GM21619 (cell line): ENCODE data around the gene HSFX3.
"Not testable (repeated sequence)": the region's sequence is repeated elsewhere in the genome, so short reads cannot be mapped to it uniquely, and the experiment has no call there.

Experiments
- ATAC-seq: cut with Tn5 transposase; IDR thresholded peaks from one replicate; pipeline ENCODE4 v1.9.1; 2021; ENCODE audit not compliant: unreplicated experiment

The HSFX3 gene

GRCh38 chrX:149518236-149518635, 31.5 kb downstream of the HSFX3 start:
- ATAC-seq: no peak

DNA sequence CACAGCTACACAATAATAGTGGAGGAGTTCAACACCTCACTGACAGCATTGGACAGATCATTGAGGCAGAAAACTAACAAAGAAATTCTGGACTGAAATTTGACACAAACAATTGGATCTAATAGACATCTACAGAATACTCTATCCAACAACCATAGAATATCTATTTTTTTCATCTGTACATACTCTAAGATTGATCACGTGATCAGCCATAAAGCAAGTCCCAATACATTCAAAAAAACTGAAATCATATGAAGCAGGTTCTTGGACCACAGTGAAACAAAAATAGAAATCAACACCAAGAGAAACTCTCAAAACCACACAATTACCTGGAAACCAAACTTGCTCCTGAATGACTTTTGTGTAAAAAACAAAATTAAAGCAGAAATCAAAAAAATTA, 32.4 kb downstream of the HSFX3 start:
- no peak for ATAC-seq

GRCh38 chrX:149516604-149517003, 33.1 kb downstream of the HSFX3 start:
- ATAC-seq: no peak

- no peak for ATAC-seq
These were observed 33.6 kb downstream of the HSFX3 start for GRCh38 chrX:149515954-149516602.

GRCh38 chrX:149513825-149514428, 35.8 kb downstream of the HSFX3 start:
- ATAC-seq: no peak

DNA sequence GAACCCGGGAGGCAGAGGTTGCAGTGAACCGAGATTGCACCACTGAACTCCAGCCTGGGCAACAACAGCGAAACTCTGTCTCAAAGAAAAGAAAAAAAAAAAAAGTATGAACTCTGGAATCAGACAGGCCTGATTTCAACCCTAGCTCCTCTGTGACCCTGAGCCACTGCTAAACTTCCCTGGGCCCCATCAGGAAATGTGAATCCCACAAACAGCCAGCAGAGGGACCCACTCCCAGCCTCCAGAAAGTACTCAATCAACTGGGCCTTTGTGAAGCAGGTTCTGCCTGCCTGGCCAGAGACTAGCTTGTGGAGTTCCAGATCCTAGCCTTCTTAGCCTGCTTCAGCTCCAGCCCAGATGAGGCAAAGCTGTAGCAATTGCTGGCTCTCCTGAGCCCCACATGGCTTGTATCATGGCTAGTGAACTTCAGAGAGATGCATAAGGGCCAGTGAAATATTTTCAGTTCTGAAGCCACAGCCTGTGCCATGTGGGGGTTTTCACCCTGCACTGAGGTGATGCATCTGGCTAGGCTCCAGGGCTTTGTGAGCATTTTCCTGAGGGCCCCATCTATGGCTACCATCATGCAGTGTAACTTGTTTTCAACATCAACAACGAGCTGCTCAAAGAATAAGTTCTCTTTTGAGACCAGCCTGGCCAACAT, 37.4 kb downstream of the HSFX3 start:
- peak; percentile 79 for ATAC-seq

DNA sequence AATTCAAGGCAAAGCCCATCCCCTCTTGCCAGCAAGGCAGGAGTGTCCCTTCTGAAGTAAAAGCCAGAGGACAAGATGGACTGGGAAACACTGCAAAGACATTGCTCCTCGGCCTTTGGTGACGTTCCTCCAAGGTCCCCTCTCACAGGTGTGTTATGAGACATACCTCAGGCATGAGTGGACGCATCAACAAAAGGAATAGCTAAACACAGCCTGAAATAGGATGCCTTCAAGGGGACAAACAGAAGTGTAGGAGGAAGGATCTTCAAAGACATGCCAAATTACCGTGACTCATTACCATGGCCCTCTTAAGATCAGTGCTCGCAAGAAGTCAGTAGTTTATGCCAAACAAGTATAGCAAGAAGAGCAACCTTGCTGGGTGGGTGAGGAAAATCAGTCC, 38.6 kb downstream of the HSFX3 start:
- no peak for ATAC-seq

GRCh38 chrX:149510386-149510785, 39.3 kb downstream of the HSFX3 start:
- no peak for ATAC-seq

- ATAC-seq: no peak
These were observed 41.3 kb downstream of the HSFX3 start for GRCh38 chrX:149508467-149508866.

GRCh38 chrX:149506349-149506748, 43.4 kb downstream of the HSFX3 start:
- ATAC-seq: no peak

DNA sequence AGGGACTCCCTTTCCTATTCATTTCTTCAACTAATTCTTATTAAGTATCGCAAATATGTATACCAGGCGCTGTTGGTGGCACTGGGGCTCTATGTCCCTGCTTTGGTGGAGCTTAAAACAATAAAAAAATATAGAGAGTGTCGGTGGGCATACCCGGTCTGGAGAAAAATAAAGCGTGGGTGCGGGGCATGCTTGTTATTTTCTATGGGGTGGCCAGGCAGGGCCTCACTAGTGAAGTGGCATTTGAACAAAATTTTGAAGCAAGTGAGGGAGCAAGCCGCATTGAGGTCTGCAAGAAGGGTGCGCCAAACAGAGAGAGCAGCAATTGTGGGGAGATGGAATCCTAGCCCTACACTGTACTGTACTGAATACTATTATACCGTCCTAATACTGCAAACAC, 44.1 kb downstream of the HSFX3 start:
- no peak for ATAC-seq

- ATAC-seq: peak; percentile 73
These were observed 44.6 kb downstream of the HSFX3 start, which contains the start of gene IDS for GRCh38 chrX:149504915-149505651. Gene IDS (minus strand): TSS chrX:149505306. CDS start chrX:149505137, 169 bp downstream.

DNA sequence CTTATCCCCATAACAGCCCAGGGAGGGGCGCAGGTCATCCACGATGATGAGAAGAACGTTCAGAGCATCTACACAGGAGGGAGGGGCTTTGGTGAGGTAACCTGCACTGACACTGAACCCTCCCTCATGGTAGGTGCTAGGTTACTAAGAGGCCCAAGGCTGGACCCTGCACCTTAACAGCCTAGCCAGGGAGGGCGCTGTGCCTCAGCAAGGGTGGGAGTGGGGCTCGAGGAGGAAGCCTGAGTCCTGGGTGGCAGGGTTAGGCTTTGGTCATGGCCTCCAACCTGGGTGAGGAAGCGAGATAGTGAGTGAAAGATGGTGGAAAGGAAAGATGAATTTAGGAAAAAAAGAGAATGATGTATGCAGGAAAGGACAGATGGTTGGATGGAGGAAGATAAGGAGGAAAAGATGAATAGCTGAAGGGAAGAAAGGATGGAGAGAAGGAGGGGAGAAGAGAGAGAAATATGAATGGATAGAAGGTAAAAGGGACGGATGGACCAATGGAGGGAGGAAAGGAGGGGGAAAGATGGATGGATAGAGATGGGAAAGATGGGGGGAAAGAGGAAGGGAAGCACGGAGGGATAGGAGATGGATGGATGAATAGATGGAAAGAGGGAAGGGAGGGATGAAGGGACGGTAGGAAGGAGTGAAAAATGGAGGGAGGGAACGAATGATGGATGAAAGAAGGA, 45.4 kb downstream of the HSFX3 start:
- peak; percentile 41 for ATAC-seq

DNA sequence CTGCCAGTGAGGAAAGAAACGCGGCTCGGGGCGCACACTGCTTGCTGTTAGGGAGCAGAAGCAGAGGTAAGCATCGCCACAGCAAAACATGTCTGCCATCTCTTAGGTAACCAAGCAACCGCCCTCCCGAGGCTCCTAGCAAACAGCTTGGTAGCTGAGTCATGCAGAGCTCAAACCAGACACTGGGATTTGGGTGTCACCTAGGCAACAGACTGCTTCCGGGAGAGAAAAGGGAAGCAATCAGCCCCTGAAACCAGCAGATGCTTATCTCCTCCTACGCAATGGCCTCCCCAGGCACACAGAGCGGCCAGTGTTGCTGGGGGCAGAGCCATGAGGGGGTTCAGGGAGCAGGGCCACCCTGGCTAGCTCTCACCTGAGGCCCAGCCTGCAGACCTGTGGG, 46.3 kb downstream of the HSFX3 start:
- ATAC-seq: peak; percentile 62

DNA sequence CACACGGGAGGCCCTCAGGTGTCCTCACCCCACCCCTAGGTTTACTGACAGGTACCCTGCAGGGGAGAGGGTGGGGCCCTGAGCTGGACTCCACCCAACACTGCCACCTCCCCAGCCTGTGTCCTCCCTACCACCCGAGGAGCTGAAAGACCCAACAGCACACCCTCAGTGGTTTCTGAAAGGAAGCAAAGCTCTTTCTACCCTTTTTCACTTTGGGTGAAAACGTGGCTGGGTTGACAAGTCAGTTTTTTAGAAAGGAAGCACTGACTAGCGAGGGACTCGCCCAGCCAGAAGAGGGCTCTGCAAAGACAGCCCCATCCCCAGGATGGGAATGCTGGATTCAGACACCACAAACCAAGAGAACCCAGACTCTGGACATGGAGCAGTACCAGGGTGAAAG, 46.8 kb downstream of the HSFX3 start:
- not testable (repeated sequence) for ATAC-seq

DNA sequence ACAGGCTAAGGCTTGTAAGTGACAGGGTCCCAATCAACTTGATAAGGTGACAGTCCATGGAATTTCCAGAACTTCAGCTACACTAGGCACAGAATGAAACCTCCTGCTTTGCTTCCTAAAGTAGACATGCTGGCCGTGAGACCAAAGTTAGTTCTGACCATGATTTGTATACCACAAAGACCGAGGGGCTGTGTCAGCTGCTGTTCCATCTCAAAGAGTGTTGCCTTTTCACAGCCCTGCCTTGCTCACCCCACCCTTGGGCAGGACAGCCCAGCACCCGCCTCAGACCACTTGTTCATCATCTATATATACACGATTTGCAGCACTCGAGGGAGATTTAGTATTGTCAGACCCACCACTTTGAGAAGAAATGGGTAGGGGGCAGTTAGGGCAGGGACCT, 50.0 kb downstream of the HSFX3 start:
- ATAC-seq: no peak

DNA sequence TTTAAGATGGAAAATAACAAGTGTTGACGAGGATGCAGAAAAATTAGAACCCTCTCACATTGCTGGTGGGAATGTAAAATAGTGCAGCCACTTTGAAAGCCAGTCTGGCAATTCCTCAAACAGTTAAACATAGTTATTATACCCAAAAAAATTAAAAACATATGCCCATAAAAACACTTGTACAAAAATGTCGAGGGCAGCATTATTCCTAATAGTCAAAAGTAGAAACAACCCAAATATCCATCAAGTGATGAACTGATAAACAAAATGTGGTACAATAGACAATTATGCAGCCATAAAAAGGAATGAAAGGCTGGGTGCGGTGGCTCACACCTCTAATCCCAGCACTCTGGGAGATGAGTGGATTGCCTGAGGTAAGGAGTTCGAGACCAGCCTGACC, 51.0 kb downstream of the HSFX3 start:
- ATAC-seq: no peak
